OCI-LY1 (cell line): ENCODE data around the gene IRF2.

Source experiments
- EZH2 ChIP-seq: fragments of 200-600 bp; sonication (generic), shearing (Covaris generic); IDR thresholded peaks from 2 replicates; pipeline ENCODE4 v1.8.0; 2017; ENCODE audit warnings: borderline replicate concordance, mixed run types, mild to moderate bottlenecking, antibody characterized with exemption, low read length, moderate library complexity, mixed read lengths
- TF ChIP-seq, protein P1 (sequence below): fragments of 200-600 bp; sonication (generic), shearing (Covaris generic); IDR thresholded peaks from 2 replicates; pipeline ENCODE4 v1.5.1; 2017; ENCODE audit warnings: mild to moderate bottlenecking, antibody characterized with exemption, low read length, moderate library complexity, mixed read lengths

- no peak for TF ChIP-seq EZH2
- TF ChIP-seq, protein P1, sequence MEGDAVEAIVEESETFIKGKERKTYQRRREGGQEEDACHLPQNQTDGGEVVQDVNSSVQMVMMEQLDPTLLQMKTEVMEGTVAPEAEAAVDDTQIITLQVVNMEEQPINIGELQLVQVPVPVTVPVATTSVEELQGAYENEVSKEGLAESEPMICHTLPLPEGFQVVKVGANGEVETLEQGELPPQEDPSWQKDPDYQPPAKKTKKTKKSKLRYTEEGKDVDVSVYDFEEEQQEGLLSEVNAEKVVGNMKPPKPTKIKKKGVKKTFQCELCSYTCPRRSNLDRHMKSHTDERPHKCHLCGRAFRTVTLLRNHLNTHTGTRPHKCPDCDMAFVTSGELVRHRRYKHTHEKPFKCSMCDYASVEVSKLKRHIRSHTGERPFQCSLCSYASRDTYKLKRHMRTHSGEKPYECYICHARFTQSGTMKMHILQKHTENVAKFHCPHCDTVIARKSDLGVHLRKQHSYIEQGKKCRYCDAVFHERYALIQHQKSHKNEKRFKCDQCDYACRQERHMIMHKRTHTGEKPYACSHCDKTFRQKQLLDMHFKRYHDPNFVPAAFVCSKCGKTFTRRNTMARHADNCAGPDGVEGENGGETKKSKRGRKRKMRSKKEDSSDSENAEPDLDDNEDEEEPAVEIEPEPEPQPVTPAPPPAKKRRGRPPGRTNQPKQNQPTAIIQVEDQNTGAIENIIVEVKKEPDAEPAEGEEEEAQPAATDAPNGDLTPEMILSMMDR = no peak
Observed at GRCh38 chr4:184355111-184355604, 119.2 kb downstream of the IRF2 start.
